ENCODE data around the gene PIP5K1C.

DNA sequence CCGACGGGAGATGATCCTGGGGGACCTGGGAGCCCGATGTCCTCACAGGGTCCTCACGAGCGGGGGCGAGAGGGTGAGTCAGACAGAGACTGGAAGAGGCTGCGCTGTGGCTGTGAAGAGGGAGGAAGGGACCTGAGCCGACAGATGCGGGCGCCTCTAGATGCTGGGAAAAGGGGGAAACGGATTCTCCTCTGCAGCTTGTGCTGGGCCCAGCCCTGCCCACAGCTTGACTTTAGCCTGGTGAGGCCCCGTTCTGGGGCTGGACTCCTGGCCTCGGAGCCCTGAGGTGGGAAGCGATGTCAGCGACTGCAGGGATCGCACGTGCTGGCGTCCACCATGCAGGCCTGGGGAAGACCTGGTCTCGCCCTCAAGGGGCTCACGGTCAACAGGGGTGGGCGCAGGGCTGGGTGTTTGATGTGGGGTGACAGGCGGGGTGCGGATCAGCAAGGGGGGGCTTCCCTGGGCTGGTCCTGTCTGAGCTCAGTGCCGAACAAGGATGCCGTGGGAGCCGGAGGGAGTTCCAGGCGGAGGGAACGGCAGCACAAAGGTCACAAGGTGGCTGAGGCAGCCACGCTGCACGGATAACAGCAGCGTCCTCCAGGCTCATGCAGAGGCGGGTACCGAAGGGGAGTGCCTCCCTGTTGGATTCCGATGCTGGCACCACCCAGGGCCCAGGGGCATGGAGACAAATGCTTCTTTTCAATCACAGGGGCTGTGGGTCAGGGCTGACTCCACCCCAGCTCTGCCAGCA, 31.8 kb downstream of the PIP5K1C start:
- TF ChIP-seq, protein P1, sequence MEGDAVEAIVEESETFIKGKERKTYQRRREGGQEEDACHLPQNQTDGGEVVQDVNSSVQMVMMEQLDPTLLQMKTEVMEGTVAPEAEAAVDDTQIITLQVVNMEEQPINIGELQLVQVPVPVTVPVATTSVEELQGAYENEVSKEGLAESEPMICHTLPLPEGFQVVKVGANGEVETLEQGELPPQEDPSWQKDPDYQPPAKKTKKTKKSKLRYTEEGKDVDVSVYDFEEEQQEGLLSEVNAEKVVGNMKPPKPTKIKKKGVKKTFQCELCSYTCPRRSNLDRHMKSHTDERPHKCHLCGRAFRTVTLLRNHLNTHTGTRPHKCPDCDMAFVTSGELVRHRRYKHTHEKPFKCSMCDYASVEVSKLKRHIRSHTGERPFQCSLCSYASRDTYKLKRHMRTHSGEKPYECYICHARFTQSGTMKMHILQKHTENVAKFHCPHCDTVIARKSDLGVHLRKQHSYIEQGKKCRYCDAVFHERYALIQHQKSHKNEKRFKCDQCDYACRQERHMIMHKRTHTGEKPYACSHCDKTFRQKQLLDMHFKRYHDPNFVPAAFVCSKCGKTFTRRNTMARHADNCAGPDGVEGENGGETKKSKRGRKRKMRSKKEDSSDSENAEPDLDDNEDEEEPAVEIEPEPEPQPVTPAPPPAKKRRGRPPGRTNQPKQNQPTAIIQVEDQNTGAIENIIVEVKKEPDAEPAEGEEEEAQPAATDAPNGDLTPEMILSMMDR (IDR thresholded peaks at IDR 0.05): no peak
- TF ChIP-seq EZH2 (IDR thresholded peaks at IDR 0.05): no peak
- no peak for TF ChIP-seq EZH2phosphoT487 (IDR thresholded peaks at IDR 0.05)
